Measurements from ENCODE around the gene PPP1R9A. TPM values are rescaled to one million over a fixed set of nuclear protein-coding genes. Genes with fewer than 3 reads are reported as not detected.

The PPP1R9A gene
- total and polyA plus RNA-seq, 8 donors: 18.7 to 28.6 (median 24.3) TPM

DNA sequence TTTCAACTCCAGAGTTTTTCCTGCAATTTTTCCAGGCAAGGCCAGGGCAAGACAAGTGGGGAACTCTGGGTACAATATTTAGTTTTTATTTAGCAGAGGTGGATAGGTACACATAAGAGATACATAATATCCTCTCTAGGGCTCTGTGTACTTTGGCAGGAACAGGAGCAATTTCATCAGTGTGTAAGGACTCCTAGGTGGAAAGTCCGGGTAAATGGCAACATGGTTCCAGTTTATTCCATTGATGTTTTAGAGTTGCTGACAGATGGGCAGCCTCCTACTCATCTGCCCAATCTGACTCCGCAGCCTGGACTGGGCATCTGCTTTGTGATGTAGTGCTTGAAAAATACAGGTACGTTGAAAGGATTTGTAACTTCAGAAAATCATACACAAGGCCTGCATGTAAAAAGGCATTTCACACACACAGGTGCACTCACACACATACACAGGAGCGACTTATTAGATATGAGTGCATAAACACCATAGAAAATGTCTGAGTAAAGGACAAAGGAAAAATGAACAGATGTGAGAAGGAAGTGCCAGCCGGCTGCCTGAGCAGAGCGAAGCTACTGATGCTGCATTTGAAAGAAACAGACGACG, 411.2 kb downstream of the PPP1R9A start:
- H3K9me3 ChIP-seq: no peaks in the 10 kb centered on the region
- H3K27ac ChIP-seq: no peak overlapping the region
- H3K4me3 ChIP-seq: no peak overlapping the region
- DNase-seq: no peak
- no peaks in the 10 kb centered on the region for H3K4me1 ChIP-seq
- H3K27me3 ChIP-seq: no peaks in the 10 kb centered on the region
- intact Hi-C loops (cut with DNase I): no loop called here
- no peaks in the 10 kb centered on the region for H3K36me3 ChIP-seq
- ATAC-seq: no peak
- TF ChIP-seq, protein P1, sequence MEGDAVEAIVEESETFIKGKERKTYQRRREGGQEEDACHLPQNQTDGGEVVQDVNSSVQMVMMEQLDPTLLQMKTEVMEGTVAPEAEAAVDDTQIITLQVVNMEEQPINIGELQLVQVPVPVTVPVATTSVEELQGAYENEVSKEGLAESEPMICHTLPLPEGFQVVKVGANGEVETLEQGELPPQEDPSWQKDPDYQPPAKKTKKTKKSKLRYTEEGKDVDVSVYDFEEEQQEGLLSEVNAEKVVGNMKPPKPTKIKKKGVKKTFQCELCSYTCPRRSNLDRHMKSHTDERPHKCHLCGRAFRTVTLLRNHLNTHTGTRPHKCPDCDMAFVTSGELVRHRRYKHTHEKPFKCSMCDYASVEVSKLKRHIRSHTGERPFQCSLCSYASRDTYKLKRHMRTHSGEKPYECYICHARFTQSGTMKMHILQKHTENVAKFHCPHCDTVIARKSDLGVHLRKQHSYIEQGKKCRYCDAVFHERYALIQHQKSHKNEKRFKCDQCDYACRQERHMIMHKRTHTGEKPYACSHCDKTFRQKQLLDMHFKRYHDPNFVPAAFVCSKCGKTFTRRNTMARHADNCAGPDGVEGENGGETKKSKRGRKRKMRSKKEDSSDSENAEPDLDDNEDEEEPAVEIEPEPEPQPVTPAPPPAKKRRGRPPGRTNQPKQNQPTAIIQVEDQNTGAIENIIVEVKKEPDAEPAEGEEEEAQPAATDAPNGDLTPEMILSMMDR (IDR thresholded peaks at IDR 0.05): no peak

DNA sequence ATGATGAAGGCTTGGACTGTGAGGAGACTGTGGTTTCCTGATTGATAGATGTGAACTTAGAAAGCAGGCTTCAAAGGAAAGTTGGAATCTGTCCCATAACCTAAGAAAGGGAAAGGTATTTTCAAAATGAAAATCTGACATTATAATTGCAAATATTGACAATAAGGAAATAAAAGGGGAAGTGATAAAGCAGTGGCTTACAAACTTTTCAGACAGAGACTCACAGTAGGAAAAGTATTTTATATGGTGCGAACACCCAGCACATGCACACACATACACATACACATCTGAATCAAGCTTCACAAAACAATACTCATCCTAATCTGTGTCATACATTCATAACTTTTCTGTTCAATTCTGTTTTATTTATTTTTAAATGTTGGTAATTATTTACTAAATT, 412.2 kb downstream of the PPP1R9A start:
- intact Hi-C loops (cut with DNase I): no loop called here
- no peak for ATAC-seq
- Histone ChIP-seq H3K36me3 (no peaks in the 10 kb centered on the region), H3K4me3 (no peak overlapping the region), H3K27ac (no peak overlapping the region), H3K4me1 (no peaks in the 10 kb centered on the region), H3K9me3 (no peaks in the 10 kb centered on the region), H3K27me3 (peaks cover 0 to 9% of the 10 kb centered on the region in 2 donors)
- DNase-seq: no peak
- TF ChIP-seq, protein P1 (IDR thresholded peaks at IDR 0.05): no peak

DNA sequence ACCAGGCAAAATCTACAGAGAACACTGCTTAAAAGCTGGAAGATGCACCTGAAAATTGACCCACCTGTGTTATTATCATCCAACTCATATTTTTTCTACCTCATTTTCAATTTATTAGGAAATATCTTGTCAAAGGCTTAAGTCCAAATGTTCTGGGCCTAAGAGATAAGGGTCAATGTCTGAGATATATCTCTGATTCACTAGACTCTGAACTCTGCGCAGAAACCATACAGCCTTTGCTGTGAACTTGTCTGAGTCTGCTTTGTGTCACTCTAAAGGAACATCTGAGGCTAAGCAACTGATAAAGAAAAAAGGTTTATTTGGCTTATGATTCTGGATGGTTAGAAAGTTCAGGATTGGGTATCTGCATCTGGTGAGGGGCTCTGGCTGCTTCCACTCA, 413.3 kb downstream of the PPP1R9A start:
- Histone ChIP-seq H3K4me1 (no peaks in the 10 kb centered on the region), H3K36me3 (no peaks in the 10 kb centered on the region), H3K27me3 (peaks cover 0 to 10% of the 10 kb centered on the region in 2 donors), H3K27ac (no peak overlapping the region), H3K9me3 (no peaks in the 10 kb centered on the region), H3K4me3 (no peak overlapping the region)
- ATAC-seq (no peak), DNase-seq (no peak)
- TF ChIP-seq, protein P1 (IDR thresholded peaks at IDR 0.05): no peak
- intact Hi-C loops (cut with DNase I): no loop called here

DNA sequence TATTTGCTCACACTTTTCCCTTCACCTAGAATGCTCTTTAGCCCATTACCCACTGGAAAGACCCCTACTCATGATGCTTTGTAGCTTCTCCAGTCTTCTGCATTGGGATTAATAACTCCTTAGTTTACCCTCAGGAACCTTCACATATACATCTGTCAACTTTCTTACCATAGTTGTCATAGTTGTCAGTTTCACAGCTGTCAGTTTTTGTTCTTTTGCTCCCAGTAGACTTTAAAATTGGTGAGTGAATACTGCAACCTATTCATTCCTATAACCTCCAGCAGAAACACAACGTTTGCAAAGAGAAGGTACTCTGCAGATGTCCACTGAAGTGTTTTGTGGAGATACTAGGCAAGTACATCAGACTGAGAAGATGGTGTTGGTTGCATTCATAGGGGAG, 414.3 kb downstream of the PPP1R9A start:
- H3K9me3 ChIP-seq: no peaks in the 10 kb centered on the region
- intact Hi-C loops (cut with DNase I): no loop called here
- no peaks in the 10 kb centered on the region for H3K4me1 ChIP-seq
- DNase-seq (no peak), ATAC-seq (no peak)
- TF ChIP-seq, protein P1 (IDR thresholded peaks at IDR 0.05): no peak
- no peak overlapping the region for H3K4me3 ChIP-seq
- no peak overlapping the region for H3K27ac ChIP-seq
- peaks cover 0 to 10% of the 10 kb centered on the region in 2 donors for H3K27me3 ChIP-seq
- no peaks in the 10 kb centered on the region for H3K36me3 ChIP-seq

DNA sequence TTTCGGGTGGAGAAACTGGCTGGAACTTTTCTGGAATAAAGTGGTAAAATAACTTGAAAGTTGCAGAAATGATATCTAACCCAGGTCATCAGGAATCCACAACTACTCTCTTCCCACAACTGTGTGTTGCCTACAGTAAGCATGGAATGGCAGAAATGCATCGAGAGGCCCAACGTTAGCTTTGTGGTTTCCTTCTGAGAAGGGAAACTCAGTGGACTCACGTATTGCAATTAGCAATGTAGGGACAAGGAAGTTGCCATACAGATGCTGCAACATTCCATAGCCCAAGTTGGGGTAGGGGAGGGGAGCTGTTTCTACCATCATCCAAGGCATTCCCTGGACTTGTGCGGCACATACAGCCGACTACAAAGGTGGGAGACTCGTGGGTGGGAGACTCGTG, 415.0 kb downstream of the PPP1R9A start:
- no peak for DNase-seq
- no peak overlapping the region for H3K27ac ChIP-seq
- H3K4me3 ChIP-seq: no peak overlapping the region
- intact Hi-C loops (cut with DNase I): no loop called here
- H3K9me3 ChIP-seq: no peaks in the 10 kb centered on the region
- H3K36me3 ChIP-seq: no peaks in the 10 kb centered on the region
- no peak for ATAC-seq
- H3K4me1 ChIP-seq: no peaks in the 10 kb centered on the region
- H3K27me3 ChIP-seq: peaks cover 0 to 10% of the 10 kb centered on the region in 2 donors
- TF ChIP-seq, protein P1 (IDR thresholded peaks at IDR 0.05): no peak
